ENCODE results near the gene CEP72.

DNA sequence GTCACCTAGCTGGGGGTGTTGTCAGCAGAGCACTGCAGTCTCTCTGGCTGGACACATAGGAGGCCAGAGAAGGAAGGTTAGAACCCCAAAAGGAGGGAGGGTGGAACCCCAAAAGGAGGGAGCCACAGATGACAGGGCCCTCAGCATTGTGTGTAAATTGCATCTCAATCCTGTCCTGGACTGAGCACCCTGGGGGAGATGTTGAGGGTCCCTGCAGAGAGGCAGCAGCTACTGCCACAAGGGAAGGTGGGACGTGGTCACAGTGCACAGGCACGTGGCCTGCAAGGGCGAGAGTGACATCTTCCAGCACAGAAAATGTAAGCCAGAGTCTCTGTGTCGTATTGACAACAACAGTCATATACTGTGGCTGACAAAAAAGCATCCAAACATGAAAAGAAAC lies 36.5 kb upstream of the CEP72 start:
- no peak for TF ChIP-seq CTCF (IDR thresholded peaks at IDR 0.05)
- no peak for TF ChIP-seq POLR2A (IDR thresholded peaks at IDR 0.05; ENCODE audit: low read depth)
- no peak for TF ChIP-seq POLR2AphosphoS5 (IDR thresholded peaks at IDR 0.05)

All from esophagus muscularis mucosa (tissue), 3 donors.